CD14-positive monocyte (primary cell): ENCODE measurements around the gene DTX4. TPM values are rescaled to one million over a fixed set of nuclear protein-coding genes. Genes with fewer than 3 reads are reported as not detected.

Experiments
- DNase-seq, 3 donors: peaks; one replicate each; pipeline ENCODE4 v3.0.0-alpha.2; 2011 to 2022
- H2AFZ ChIP-seq: 2 replicates; pipeline ENCODE4 v1.6.0; 2012; ENCODE audit warnings: mild to moderate bottlenecking, low read depth, low read length, inconsistent platforms; ENCODE audit not compliant: insufficient read depth, poor library complexity, severe bottlenecking
- H3K27ac ChIP-seq, 2 donors: 1 replicate in 1 of 2; 2 replicates in 1 of 2; pipeline ENCODE4 v1.5.1; 2012 to 2013; ENCODE audit warnings: low read length in 2 of 2, control low read depth in 1 of 2, inconsistent platforms in 1 of 2, low read depth in 1 of 2, mild to moderate bottlenecking in 1 of 2
- H3K27me3 ChIP-seq, 2 donors: one replicate each; pipeline versions ENCODE4 v1.6.0 to v1.6.1; 2011 to 2013; ENCODE audit warnings: low read length in 2 of 2; ENCODE audit not compliant: control insufficient read depth in 2 of 2, insufficient read depth in 2 of 2
- H3K36me3 ChIP-seq, 2 donors: replicated peaks in 1 of 2; 1 replicate in 1 of 2; 2 replicates in 1 of 2; pipeline versions ENCODE4 v1.5.1 to v1.6.1; 2012 to 2013; ENCODE audit warnings: low read length in 2 of 2, control low read depth in 1 of 2, inconsistent platforms in 1 of 2, mild to moderate bottlenecking in 1 of 2; ENCODE audit not compliant: insufficient read depth in 2 of 2, control insufficient read depth in 1 of 2
- H3K4me1 ChIP-seq, 2 donors: 1 replicate in 1 of 2; 2 replicates in 1 of 2; pipeline versions ENCODE4 v1.5.1 to v1.6.1; 2012 to 2013; ENCODE audit warnings: low read length in 2 of 2, control low read depth in 1 of 2, inconsistent platforms in 1 of 2, mild to moderate bottlenecking in 1 of 2, moderate library complexity in 1 of 2; ENCODE audit not compliant: insufficient read depth in 2 of 2, control insufficient read depth in 1 of 2
- H3K4me2 ChIP-seq: replicated peaks from 2 replicates; pipeline ENCODE3; 2012; ENCODE audit warnings: low read length, moderate library complexity, mild to moderate bottlenecking; ENCODE audit not compliant: poor library complexity, severe bottlenecking; ENCODE audit errors: extremely low read depth
- H3K4me3 ChIP-seq, 3 experiments: fragments of 200-600 bp in 1 of 3; sonication (generic) in 1 of 3; replicated peaks in 1 of 3; 1 replicate in 2 of 3; 2 replicates in 1 of 3; pipeline ENCODE4 v1.5.1; 2011 to 2013; ENCODE audit warnings: low read length in 3 of 3, mild to moderate bottlenecking in 3 of 3, control low read depth in 2 of 3, low read depth in 2 of 3, inconsistent platforms in 1 of 3, moderate library complexity in 1 of 3
- H3K79me2 ChIP-seq: 2 replicates; pipeline ENCODE4 v1.6.0; 2012; ENCODE audit warnings: mild to moderate bottlenecking, control low read depth, inconsistent platforms, low read length, moderate library complexity; ENCODE audit not compliant: insufficient read depth
- H3K9ac ChIP-seq: 2 replicates; pipeline ENCODE4 v1.6.0; 2017; ENCODE audit warnings: low read length, mild to moderate bottlenecking; ENCODE audit not compliant: insufficient read depth, poor library complexity, severe bottlenecking
- H3K9me3 ChIP-seq, 2 donors: replicated peaks in 1 of 2; 1 replicate in 1 of 2; 2 replicates in 1 of 2; pipeline versions ENCODE4 v1.5.1 to v1.6.1; 2012 to 2013; ENCODE audit warnings: low read length in 2 of 2, control low read depth in 1 of 2; ENCODE audit not compliant: control insufficient read depth in 1 of 2, insufficient read depth in 1 of 2
- H4K20me1 ChIP-seq: 2 replicates; pipeline ENCODE4 v1.6.0; 2012; ENCODE audit warnings: mild to moderate bottlenecking, low read length, control low read depth, moderate library complexity; ENCODE audit not compliant: insufficient read depth
- H3K27ac Mint-ChIP-seq, 7 donors: one replicate each; pipeline ENCODE4 v1.8.0; 2020; ENCODE audit warnings: mild to moderate bottlenecking in 7 of 7, mixed read lengths in 7 of 7, moderate library complexity in 6 of 7, inconsistent platforms in 2 of 7
- H3K27me3 Mint-ChIP-seq, 3 donors: one replicate each; pipeline ENCODE4 v1.8.0; 2021 to 2022; ENCODE audit warnings: low read depth in 3 of 3, mild to moderate bottlenecking in 3 of 3, mixed read lengths in 3 of 3, moderate library complexity in 3 of 3, inconsistent platforms in 1 of 3
- H3K36me3 Mint-ChIP-seq, 2 donors: one replicate each; pipeline ENCODE4 v1.8.0; 2020; ENCODE audit warnings: mixed read lengths in 2 of 2, inconsistent platforms in 1 of 2, mild to moderate bottlenecking in 1 of 2
- H3K4me1 Mint-ChIP-seq: one replicate; pipeline ENCODE4 v1.8.0; 2020; ENCODE audit warnings: mild to moderate bottlenecking, mixed read lengths
- H3K4me3 Mint-ChIP-seq, 2 donors: one replicate each; pipeline ENCODE4 v1.8.0; 2020; ENCODE audit warnings: mild to moderate bottlenecking in 2 of 2, mixed read lengths in 2 of 2, moderate library complexity in 1 of 2
- H3K9me3 Mint-ChIP-seq, 7 donors: one replicate each; pipeline ENCODE4 v1.8.0; 2020 to 2022; ENCODE audit warnings: mixed read lengths in 7 of 7, mild to moderate bottlenecking in 6 of 7, moderate library complexity in 6 of 7, inconsistent platforms in 2 of 7
- CTCF ChIP-seq: fragments of 200-600 bp; IDR thresholded peaks from one replicate; pipeline ENCODE4 v1.8.0; 2022; ENCODE audit warnings: antibody characterized with exemption, mild to moderate bottlenecking
- WGBS: methylation state at CpG from one replicate; pipeline ENCODE4 v1.1.5; 2013; ENCODE audit warnings: missing lambda C conversion rate; ENCODE audit not compliant: insufficient coverage; 5-methylcytosine and 5-hydroxymethylcytosine counted together
- intact Hi-C, 2 donors: fragments of 100-400 bp; cut with micrococcal nuclease; formaldehyde crosslinking; loops; one replicate each; pipeline versions ENCODE4 v1.15.0 to v1.15.1; 2023
- polyA plus RNA-seq, 3 donors: library from polyadenylated mRNA; depleted of rRNA in 1 of 3; unstranded in 2 of 3; stranded (reverse) in 1 of 3; fragments of 300-500 nt in 2 of 3; fragments of >200 nt in 1 of 3; fragmentation: Illumina TruSeq in 2 of 3; gene quantifications; 1 replicate in 2 of 3; 2 replicates in 1 of 3; pipeline ENCODE4 v1.2.3, GENCODE V29; 2012 to 2021

DTX4 gene
- polyA plus RNA-seq, 3 donors, result 0.96 to 1.9 (median 1.1) TPM

GRCh38 chr11:59226396-59226795, 54.5 kb downstream of the DTX4 start:
- peaks cover 49 to 53% of the 10 kb centered on the region in 2 donors for H3K4me1 ChIP-seq
- Mint-ChIP-seq H3K4me1 (peaks cover 61% of the 10 kb centered on the region), H3K4me3 (no peak overlapping the region), H3K27ac (peak overlapping the region in 2 of 7 donors; percentile 37 to 98), H3K9me3 (peaks cover 5 to 16% (median 7%) of the 10 kb centered on the region in 7 donors), H3K27me3 (peaks cover 0 to 1% (median 0%) of the 10 kb centered on the region in 3 donors), H3K36me3 (peaks cover 3 to 4% of the 10 kb centered on the region in 2 donors)
- intact Hi-C loops, result no loop called here
- no peak overlapping the region for H3K4me3 ChIP-seq
- H3K27ac ChIP-seq, result no peak overlapping the region
- no peaks in the 10 kb centered on the region for H3K36me3 ChIP-seq
- H3K9ac ChIP-seq, result no peak overlapping the region
- H3K9me3 ChIP-seq, result peaks cover 3 to 6% of the 10 kb centered on the region in 2 donors
- H4K20me1 ChIP-seq, result no peaks in the 10 kb centered on the region
- H3K27me3 ChIP-seq, result no peaks in the 10 kb centered on the region
- TF ChIP-seq CTCF, result no peak
- no peak for DNase-seq
- H3K4me2 ChIP-seq, result peak overlapping the region; percentile 5
- H2AFZ ChIP-seq, result no peak overlapping the region
- H3K79me2 ChIP-seq, result no peaks in the 10 kb centered on the region
- WGBS, result no CpG with 5 or more reads among the region's 2 CpGs

GRCh38 chr11:59240322-59240721, 68.4 kb downstream of the DTX4 start:
- H3K4me2 ChIP-seq, result no peak overlapping the region
- Mint-ChIP-seq H3K27ac (no peak overlapping the region), H3K4me1 (peaks cover 30% of the 10 kb centered on the region), H3K36me3 (peaks cover 2 to 8% of the 10 kb centered on the region in 2 donors), H3K4me3 (no peak overlapping the region), H3K27me3 (no peaks in the 10 kb centered on the region), H3K9me3 (peaks cover 2 to 23% (median 12%) of the 10 kb centered on the region in 7 donors)
- no peak for DNase-seq
- H3K79me2 ChIP-seq, result no peaks in the 10 kb centered on the region
- no peaks in the 10 kb centered on the region for H4K20me1 ChIP-seq
- H3K9ac ChIP-seq, result no peak overlapping the region
- no peak overlapping the region for H2AFZ ChIP-seq
- H3K9me3 ChIP-seq, result peaks cover 0 to 8% of the 10 kb centered on the region in 2 donors
- no peaks in the 10 kb centered on the region for H3K36me3 ChIP-seq
- H3K27me3 ChIP-seq, result no peaks in the 10 kb centered on the region
- no peak overlapping the region for H3K27ac ChIP-seq
- TF ChIP-seq CTCF, result no peak
- H3K4me1 ChIP-seq, result peaks cover 3 to 23% of the 10 kb centered on the region in 2 donors
- intact Hi-C loops, result no loop called here
- H3K4me3 ChIP-seq, result no peak overlapping the region
